ENCODE results near the gene MRPS23. TPM values are rescaled to one million over a fixed set of nuclear protein-coding genes. Genes with fewer than 3 reads are reported as not detected.

Gene MRPS23
- total RNA-seq, 1 donor from 2014 or later, result 28.3 TPM

- Mint-ChIP-seq H3K27me3 (ENCODE audit: unreplicated experiment) (peaks cover 47% of the 10 kb centered on the region), H3K4me3 (ENCODE audit: unreplicated experiment) (no peak overlapping the region), H3K4me1 (ENCODE audit: unreplicated experiment) (peaks cover 4% of the 10 kb centered on the region), H3K27ac (ENCODE audit: unreplicated experiment) (no peak overlapping the region), H3K36me3 (ENCODE audit: unreplicated experiment) (no peaks in the 10 kb centered on the region), H3K9me3 (ENCODE audit: unreplicated experiment) (no peaks in the 10 kb centered on the region)
- TF ChIP-seq, protein P1, sequence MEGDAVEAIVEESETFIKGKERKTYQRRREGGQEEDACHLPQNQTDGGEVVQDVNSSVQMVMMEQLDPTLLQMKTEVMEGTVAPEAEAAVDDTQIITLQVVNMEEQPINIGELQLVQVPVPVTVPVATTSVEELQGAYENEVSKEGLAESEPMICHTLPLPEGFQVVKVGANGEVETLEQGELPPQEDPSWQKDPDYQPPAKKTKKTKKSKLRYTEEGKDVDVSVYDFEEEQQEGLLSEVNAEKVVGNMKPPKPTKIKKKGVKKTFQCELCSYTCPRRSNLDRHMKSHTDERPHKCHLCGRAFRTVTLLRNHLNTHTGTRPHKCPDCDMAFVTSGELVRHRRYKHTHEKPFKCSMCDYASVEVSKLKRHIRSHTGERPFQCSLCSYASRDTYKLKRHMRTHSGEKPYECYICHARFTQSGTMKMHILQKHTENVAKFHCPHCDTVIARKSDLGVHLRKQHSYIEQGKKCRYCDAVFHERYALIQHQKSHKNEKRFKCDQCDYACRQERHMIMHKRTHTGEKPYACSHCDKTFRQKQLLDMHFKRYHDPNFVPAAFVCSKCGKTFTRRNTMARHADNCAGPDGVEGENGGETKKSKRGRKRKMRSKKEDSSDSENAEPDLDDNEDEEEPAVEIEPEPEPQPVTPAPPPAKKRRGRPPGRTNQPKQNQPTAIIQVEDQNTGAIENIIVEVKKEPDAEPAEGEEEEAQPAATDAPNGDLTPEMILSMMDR (IDR thresholded peaks at IDR 0.05), result no peak
- no peak for DNase-seq (ENCODE audit: extremely low spot score, unreplicated experiment)
Measured at GRCh38 chr17:57785022-57785421, 64.8 kb downstream of the MRPS23 start.

Other genes starting within 250 kb of the MRPS23 start
- gene CCDC182, start 104.7 kb downstream of the MRPS23 start, total RNA-seq, result not detected in 2 replicates
- 34.7 and 38.4 TPM in 2 replicates for gene CUEDC1, start 105.4 kb upstream of the MRPS23 start, total RNA-seq
- gene VEZF1, start 138.2 kb upstream of the MRPS23 start, total RNA-seq, result 50.6 and 50.8 TPM in 2 replicates
- gene SRSF1, start 157.2 kb upstream of the MRPS23 start, total RNA-seq, result 158 and 161 TPM in 2 replicates
- gene DYNLL2, start 233.4 kb upstream of the MRPS23 start, total RNA-seq, result 18.8 and 20.5 TPM in 2 replicates

All from osteocyte (in vitro differentiated cells).